ENCODE data around the gene CLPTM1L.
"Not testable (repeated sequence)": the region's sequence is repeated elsewhere in the genome, so short reads cannot be mapped to it uniquely, and the experiment has no call there.

The CLPTM1L gene

DNA sequence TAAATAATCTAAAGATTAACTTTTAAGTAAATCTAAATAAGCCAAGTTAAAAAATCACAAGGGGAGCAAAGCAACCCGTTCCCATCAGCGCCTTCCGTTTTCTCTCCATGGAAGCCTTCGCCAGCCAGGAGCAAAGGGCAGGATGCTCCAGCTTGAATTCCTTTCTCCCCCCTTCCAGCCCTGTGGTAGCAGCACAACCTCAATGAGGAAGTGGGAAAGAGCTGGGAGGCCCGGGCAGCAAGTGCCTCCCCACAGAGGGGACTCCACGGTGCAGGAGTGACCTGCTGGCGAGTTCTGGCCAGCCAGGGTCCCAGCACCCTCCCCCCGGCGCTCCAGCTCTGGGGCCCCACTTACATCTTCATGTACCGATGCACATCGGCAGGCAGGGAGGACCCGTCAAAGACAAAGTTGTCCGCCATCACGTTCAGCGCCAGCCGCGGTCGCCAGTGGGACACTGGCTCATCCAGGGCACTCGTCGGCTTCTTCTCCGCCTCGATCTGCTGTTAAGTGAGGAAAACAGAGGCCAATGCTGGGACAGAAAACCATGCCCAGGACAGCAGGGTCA lies 6.3 kb downstream of the CLPTM1L start:
- no peak for DNase-seq

DNA sequence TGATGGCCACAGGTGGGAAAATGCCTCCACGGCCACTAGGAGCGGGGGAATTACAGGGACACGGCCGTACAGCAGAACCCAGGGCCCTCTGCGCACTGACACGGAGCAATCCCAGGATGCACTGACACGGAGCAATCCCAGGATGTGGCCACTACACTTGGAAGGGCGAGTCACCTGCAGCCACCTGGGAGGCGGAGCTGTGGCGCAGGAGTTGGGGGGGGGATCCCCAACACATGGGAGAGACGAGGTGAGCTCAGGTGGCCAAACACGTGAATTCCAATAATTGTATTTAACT lies 6.8 kb downstream of the CLPTM1L start:
- no peak for DNase-seq

DNA sequence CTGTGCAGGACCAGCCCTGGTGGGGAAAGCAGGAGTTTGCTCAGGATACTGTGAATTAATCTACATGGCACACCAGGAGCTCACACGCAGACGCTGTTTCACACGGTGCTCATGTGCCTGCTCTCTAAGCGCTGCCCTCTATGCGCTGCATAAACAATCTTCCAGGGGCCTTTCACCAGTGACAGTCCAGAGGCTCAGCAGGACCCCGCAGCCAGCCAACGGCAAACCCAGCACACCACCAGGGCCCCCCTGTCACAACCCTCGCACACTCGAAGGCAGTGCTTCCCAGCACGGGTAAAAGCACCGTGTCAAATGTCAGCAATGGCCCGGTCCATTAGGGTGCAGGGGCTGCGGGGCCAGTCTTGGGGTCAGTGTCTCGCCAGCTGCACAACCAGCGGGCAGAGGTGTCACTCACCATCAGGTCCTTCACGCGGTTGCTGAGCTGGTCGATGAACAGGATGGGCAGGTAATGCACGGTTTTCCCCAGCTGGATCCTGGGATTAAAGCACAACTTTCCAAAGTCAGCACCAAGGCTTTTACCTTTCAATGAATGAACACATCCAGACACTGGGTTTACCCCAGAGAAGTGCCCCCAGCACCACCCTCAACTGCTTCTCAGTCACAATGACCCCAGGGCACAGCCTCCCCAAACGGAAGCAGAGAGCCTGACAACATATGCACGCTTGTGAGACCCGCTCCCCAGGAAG lies 7.3 kb downstream of the CLPTM1L start:
- DNase-seq, result no peak

DNA sequence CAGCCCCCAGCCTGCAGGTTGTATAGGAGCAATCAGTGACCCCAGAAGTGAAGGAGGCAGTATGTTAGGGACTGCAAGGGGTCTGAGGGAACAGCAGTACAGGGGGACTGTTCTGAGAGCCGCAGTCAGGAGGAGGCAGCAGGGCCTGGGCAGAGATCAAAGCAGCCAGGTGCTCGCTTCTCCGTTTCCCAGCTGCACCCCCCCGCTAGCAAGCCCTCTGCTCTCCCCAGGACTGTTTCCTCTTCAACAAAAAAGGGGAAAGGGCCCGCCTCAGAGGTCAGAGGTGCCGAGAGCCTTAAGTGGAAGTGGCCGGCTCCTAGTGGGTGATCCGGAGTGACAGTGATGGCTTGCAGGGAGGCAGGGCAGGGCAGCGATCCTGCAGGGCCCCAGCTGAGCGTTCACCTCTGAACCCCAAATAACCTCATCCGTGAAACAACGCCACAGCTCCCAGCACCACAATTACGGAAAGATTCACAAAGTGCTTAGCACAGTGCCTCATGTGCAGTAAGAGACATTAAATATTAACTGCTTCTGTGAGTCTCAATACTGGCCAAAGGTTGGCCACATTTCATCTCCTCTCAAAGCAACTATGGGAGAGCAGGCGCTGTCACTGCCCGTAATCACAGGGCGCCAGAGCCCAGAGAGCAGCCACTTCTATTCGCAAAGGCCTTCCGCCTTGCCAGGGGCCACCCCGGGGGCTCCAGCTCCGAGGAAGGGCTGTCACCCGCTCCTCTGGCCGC lies 8.0 kb downstream of the CLPTM1L start:
- DNase-seq, result no peak

DNA sequence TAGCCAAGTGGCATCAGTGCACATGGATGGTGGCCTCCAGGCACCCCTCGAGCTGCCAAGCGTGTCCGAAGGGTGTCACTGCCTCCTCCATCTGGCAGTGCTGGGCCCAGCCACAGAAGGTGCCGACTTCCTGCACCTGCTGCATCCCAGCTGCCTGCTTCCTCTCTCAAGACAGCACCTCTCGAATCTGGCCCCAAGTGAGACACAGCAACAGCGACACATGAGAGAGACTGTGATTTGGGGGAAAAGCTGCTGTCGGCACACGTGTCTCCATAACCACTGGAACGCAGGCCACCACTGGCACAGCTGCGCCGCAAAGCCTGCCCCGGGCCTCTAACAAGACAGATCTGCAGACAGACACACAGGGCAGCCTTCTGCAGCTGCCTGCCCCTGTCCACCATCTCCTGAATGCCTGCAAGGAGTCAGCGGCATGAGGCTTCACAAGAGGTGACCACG lies 8.8 kb downstream of the CLPTM1L start:
- DNase-seq, result no peak

DNA sequence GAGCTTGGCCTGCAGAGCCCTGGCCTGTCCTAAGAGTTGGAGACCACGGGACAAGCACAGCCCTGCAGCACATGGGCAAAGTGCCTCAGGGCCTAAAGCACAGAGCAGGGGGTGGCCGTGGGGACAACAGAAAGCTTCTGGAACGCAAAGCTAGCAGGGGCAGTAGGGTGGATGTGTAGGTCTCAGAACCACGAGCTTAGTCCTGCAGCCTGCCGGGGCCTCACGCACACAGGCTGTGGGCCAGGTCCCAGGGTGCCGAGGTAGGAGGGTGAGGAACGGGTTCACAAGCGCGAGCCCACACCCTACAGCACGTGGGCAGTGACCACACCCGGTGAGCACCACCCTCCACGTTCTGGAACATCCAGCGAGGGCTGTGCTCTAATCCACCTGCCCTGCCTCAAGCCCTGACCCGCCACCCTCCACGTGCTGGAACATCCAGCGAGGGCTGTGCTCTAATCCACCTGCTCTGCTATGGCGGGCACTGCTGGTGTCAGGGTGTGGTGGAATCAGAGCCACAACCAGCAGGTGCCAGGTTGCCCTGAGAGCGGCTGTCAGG lies 9.3 kb downstream of the CLPTM1L start:
- no peak for DNase-seq

DNA sequence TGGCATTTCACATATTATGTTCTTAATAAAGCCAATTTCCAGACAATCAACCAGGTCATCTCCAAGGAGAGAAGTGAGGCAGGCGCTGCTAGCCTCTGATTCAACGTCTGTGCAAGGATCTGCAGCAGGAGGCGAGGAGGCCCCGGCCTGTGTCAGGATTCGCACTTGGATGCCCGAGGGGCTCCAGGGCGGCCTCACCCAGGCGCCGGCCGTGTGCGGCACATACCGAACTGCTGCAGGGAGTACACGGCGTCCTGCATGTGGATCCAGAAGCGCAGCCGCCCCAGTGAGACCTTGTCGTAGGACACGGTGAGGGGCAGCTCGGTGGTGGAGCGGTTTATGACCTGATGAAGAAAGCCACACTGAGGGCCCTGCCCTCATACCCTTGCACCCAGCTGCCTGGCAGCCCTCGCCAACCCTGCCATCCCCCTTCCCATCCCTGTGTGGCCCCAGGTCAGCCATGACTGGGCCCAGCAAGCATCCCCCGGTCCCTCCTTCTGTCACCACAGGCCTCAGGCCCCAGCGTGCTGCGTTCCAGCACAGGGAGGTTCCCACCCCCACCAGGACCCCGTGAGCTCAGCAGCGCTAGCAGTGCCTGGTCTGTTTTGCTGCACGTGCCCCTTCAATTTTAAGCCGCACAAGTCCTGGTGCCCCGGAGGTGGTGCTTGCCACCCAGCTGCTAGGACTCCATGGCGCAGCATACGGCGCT lies 9.9 kb downstream of the CLPTM1L start:
- no peak for DNase-seq

DNA sequence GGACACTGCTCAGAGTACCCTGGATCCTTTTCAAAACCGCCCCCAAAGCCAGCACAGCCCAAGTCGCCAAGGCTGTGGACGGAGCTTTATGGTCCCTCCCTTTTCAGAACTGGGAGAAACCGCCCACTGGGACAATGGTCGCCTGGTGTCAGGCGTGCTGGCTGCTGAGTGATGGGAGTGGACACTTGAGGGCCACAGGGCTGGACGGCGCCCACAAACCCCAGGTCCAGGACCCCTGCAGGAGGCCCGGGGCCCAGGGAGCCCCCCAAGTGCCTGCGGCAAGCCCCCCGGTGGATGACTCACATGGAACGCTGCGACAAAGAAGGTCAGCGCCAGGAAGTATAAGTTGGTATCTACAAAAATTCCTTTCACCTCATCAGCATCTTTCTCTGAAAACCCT lies 10.9 kb downstream of the CLPTM1L start:
- DNase-seq, result no peak

DNA sequence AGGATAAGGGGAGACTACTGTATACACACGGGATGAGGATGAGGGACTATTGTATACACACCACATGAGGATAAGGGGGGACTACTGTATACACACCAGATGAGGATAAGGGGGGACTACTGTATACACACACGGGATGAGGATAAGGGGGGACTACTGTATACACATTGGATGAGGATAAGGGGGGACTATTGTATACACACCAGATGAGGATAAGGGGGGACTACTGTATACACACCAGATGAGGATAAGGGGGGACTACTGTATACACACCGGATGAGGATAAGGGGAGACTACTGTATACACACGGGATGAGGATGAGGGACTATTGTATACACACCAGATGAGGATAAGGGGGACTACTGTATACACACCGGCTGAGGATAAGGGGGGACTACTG lies 11.6 kb downstream of the CLPTM1L start:
- not testable (repeated sequence) for DNase-seq

DNA sequence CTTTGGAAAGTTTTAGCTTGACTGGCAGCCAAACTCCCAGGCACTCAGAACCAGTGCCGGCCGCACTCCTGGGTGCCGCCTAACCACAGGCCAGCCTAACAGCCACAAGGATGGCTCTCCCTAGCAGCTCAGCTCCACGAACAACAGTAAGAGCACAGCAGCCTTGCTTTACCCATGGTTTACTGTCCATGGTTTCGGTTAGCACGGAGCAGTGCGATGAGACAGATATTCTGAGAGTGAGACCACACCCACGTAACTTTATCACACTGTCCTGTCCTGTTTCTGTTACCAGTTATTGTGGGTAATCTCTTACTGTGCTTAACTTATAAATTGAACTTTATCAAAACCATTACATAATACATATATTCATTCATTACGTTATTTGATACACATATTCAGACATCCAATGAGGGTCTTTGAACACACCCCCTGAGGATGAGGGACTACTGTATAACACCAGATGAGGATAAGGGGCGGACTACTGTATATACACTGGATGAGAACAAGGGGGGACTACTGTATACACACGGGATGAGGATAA lies 12.4 kb downstream of the CLPTM1L start:
- DNase-seq, result no peak

DNA sequence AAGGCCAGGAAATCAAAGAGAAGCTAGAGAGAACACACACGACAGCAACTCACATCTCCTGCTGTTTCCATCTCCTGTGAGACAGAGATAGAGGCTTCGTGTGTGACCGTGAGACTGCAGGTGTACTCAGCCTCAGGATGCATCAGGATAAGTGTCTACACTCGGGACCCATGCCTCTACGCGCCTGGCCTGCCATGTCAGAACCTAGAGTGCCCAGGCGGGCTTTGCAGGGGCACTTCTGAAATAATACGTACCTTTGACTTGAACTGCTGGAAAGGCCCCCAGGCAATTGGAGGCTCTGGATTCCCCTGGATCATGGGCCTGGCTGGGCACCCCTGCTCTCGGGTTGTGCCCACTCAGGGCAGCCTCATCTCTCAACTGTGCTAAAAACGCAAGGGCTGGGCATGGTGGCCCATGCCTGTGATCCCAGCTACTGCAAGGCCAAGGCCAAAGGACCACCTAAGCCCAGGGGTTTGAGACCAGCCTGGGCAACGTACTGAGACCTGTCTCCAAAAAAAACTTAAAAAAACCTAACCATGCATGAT lies 13.0 kb downstream of the CLPTM1L start:
- DNase-seq, result no peak

DNA sequence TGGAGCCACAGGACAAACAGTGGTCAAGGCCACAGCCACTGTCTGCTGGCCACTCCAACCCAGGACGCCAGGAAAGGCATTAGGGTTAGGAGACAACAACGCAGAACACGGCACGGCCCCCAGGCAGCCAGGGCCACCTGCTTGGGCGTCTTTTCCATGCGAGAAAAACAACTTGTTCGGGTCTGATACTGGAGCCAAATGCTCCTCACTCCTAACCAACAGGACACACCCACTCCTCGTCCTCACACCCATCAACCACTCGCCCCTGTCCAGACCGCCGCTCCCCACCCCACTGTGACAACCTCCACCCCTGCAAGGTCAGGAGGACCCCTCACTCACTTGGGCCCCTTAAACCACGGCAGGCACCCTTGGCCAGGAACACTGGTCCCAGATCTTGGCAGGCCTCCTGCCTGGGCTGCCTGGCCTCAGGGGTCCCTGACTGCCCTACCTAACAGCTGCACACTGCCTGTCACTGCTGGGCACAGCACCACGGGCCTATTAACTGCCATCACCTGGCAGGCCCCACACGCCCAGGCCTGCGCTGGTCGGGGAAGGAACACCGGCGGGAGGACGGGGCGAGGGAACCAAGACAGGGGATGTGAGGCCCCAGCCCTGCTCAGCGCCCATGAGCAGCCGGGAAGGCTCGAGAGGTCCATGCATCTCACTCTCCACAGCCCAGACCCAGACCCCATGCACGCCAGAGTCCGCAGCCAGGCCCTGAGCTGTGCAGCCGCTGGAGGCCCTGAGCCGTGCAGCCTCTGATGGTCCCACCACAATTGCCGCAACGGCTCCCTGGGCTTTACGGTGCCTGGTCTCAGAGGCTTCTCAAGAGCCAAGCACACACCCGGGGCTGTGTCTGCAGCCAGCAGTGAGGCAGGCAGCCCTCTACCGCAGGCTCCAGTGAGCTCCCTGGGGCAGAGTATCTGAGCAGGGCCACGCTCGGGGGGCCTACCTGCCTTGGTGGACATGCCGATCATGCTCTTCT lies 13.8 kb downstream of the CLPTM1L start:
- DNase-seq, result no peak

DNA sequence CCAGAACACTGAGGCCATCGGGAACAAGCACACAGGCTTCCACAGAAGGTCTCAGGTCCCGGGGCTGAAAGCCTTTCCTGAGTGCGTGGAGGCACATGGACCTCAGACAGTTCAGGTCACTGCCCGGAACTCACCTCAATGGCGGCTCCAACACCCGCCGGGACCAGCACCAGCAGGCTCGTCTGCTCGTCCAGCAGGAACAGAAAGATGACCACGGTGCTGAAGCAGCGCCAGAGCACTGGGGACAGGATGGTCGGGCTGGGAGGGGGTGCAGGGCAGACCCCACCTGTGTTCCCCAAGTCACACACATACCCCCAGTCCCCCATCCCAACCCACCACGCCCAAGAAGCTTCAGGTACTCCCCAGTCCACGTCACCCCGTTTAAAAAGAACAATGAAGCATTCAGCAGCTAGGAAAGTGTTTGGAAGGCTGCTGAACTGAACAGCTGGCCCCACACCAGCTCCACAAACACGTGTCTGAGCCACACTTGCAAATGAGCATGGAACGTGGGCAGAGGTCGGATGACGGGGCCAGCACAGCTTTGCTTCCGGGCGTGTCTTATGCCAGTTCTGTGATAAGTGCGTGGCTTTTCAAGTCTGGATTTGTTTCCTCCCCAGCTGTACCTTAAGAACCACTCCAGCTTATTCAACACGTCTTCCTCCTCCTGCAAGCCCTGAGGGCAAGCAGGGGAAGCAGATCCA lies 14.6 kb downstream of the CLPTM1L start:
- no peak for DNase-seq

DNA sequence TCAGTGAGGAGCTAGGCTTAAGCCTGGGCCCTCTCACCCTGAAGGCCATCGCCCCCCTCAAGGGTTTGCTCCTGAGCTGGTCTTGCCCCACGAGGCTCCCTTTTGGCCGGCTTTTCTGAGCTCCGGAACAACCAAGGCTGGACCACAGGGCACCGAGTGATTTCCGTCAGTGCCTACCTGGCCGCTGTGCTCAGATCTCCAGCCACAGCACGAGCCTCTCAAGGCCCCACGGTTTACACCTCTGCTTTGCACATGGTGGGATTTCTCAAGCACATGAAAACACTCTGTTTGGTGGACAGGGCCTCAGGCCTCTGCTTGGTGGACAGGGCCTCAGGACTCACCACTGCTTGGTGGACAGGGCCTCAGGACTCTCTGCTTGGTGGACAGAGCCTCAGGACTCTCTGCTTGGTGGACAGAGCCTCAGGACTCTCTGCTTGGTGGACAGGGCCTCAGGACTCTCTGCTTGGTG lies 15.8 kb downstream of the CLPTM1L start:
- DNase-seq, result no peak

DNA sequence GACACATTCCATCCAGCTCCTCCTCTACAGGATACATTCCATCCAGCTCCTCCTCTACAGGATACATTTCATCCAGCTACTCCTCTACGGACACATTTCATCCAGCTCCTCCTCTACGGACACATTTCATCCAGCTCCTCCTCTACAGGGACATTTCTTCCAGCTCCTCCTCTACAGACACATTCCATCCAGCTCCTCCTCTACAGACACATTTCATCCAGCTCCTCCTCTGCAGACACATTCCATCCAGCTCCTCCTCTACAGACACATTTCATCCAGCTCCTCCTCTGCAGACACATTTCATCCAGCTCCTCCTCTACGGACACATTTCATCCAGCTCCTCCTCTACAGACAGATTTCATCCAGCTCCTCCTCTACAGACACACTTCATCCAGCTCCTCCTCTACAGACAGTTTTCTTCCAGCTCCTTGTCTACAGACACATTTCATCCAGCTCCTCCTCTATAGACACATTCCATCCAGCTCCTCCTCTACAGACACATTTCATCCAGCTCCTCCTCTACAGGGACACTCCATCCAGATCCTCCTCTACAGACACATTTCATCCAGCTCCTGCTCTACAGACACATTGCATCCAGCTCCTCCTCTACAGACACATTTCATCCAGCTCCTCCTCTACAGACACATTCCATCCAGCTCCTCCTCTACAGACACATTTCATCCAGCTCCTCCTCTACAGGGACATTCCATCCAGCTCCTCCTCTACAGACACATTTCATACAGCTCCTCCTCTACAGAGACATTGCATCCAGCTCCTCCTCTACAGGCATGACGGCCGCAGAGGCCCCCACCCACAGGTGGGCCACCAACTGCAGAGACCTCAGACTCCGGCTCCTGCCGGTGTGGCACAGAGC lies 16.4 kb downstream of the CLPTM1L start:
- DNase-seq, result not testable (repeated sequence)

DNA sequence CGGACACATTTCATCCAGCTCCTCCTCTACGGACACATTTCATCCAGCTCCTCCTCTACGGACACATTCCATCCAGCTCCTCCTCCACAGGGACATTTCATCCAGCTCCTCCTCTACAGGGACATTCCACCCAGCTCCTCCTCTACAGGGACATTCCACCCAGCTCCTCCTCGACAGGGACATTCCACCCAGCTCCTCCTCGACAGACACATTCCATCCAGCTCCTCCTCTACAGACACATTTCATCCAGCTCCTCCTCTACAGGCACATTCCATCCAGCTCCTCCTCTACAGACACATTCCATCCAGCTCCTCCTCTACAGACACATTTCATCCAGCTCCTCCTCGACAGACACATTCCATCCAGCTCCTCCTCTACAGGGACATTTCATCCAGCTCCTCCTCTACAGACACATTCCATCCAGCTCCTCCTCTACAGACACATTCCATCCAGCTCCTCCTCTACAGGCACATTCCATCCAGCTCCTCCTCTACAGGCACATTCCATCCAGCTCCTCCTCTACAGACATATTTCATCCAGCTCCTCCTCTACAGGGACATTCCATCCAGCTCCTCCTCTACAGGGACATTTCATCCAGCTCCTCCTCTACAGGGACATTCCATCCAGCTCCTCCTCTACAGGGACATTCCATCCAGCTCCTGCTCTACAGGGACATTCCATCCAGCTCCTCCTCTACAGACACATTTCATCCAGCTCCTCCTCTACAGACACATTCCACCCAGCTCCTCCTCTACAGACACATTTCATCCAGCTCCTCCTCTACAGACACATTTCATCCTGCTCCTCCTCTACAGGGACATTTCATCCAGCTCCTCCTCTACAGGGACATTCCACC lies 17.8 kb downstream of the CLPTM1L start:
- DNase-seq, result not testable (repeated sequence)

DNA sequence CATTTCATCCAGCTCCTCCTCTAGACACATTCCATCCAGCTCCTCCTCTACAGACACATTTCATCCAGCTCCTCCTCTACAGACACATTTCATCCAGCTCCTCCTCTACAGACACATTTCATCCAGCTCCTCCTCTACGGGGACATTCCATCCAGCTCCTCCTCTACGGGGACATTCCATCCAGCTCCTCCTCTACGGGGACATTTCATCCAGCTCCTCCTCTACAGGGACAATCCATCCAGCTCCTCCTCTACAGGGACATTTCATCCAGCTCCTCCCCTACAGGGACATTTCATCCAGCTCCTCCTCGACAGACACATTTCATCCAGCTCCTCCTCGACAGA lies 18.4 kb downstream of the CLPTM1L start:
- DNase-seq, result not testable (repeated sequence)

DNA sequence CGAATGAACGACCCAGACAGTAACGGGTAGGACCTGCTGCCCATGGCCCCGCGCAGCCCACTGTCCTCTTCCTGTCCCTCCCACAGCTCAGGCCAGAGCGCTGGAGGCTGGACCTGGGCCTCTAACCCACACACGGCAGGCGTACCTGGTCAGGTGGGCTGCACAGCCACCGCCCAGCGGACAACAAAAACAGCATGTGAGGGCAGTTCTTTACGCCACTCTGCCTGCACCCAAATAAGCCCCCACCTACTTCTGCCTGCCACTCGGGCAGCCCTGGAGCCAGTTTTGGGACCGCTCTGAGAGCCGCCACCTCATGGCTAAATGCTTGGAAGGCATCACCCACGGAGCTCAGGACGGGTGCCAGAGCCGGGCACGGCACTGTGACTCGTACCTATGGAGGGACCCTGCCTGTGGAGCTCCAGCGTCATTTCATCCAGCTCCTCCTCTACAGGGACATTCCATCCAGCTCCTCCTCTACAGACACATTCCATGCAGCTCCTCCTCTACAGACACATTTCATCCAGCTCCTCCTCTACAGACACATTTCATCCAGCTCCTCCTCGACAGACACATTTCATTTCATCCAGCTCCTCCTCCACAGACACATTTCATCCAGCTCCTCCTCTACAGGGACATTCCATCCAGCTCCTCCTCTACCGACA lies 18.9 kb downstream of the CLPTM1L start:
- no peak for DNase-seq

All from NCI-H526 treated with DMSO at 0.1 percent for 48 hours (cell line).